ENCODE measurements around the gene CCNYL1. TPM values are rescaled to one million over a fixed set of nuclear protein-coding genes. Genes with fewer than 3 reads are reported as not detected.
"Not testable (repeated sequence)": the region's sequence is repeated elsewhere in the genome, so short reads cannot be mapped to it uniquely, and the experiment has no call there.

Gene CCNYL1
- total RNA-seq, 1 donor from 2014 or later = 13.5 TPM

- Mint-ChIP-seq H3K36me3 (ENCODE audit: low read depth) (no peaks in the 10 kb centered on the region), H3K27me3 (peaks cover 3% of the 10 kb centered on the region), H3K27ac (no peak overlapping the region), H3K9me3 (no peaks in the 10 kb centered on the region), H3K4me1 (no peaks in the 10 kb centered on the region), H3K4me3 (no peak overlapping the region)
- ATAC-seq (ENCODE audit: low read depth) (no peak), DNase-seq (no peak)
- CTCF ChIA-PET = no interaction called here
- TF ChIP-seq CTCF (IDR thresholded peaks at IDR 0.05) = no peak
- intact Hi-C loops (cut with micrococcal nuclease) = no loop called here
- POLR2A ChIA-PET = no interaction called here
Measured at GRCh38 chr2:207682557-207682956, 28.9 kb upstream of the CCNYL1 start.

- ATAC-seq (ENCODE audit: low read depth) = no peak
- intact Hi-C loops (cut with micrococcal nuclease) = no loop called here
- CTCF ChIA-PET = interaction anchor here (1.3 kb wide), 1 partner anchor 9 kb away, joined by 4 read pairs; no protein-coding TSS in a partner anchor
Measured at GRCh38 chr2:207683438-207683837, 28.0 kb upstream of the CCNYL1 start.

GRCh38 chr2:207683879-207684627, 27.4 kb upstream of the CCNYL1 start:
- Mint-ChIP-seq H3K4me3 (no peak overlapping the region), H3K9me3 (no peaks in the 10 kb centered on the region), H3K36me3 (ENCODE audit: low read depth) (no peaks in the 10 kb centered on the region), H3K4me1 (no peaks in the 10 kb centered on the region), H3K27me3 (peaks cover 3% of the 10 kb centered on the region), H3K27ac (no peak overlapping the region)
- DNase-seq = no peak
- CTCF ChIA-PET = interaction anchor here (1.3 kb wide), 1 partner anchor 8 kb away, joined by 4 read pairs; no protein-coding TSS in a partner anchor
- no peak for ATAC-seq (ENCODE audit: low read depth)
- intact Hi-C loops (cut with micrococcal nuclease) = no loop called here
- POLR2A ChIA-PET = interaction anchor here (0.7 kb wide), 1 partner anchor 23 kb away, joined by 6 read pairs; no protein-coding TSS in a partner anchor
- no peak for TF ChIP-seq CTCF (IDR thresholded peaks at IDR 0.05)

More at GRCh38 chr2:207683438-207683837, 28.0 kb upstream of the CCNYL1 start:
- Mint-ChIP-seq H3K4me1 (no peaks in the 10 kb centered on the region), H3K36me3 (ENCODE audit: low read depth) (no peaks in the 10 kb centered on the region), H3K27ac (no peak overlapping the region), H3K9me3 (no peaks in the 10 kb centered on the region), H3K4me3 (no peak overlapping the region), H3K27me3 (peaks cover 3% of the 10 kb centered on the region)
- POLR2A ChIA-PET = interaction anchor here (0.7 kb wide), 1 partner anchor 24 kb away, joined by 6 read pairs; no protein-coding TSS in a partner anchor
- no peak for TF ChIP-seq CTCF (IDR thresholded peaks at IDR 0.05)
- no peak for DNase-seq

GRCh38 chr2:207686812-207687211, 24.6 kb upstream of the CCNYL1 start:
- POLR2A ChIA-PET = interaction anchor here (0.6 to 0.7 kb wide), 3 partner anchors 26 to 206 kb away, joined by 3 to 4 read pairs (median 3); no protein-coding TSS in a partner anchor
- intact Hi-C loops (cut with micrococcal nuclease) = no loop called here
- H3K27me3 Mint-ChIP-seq = no peaks in the 10 kb centered on the region
- no peaks in the 10 kb centered on the region for H3K9me3 Mint-ChIP-seq
- ATAC-seq (ENCODE audit: low read depth) (no peak), DNase-seq (no peak)
- H3K4me3 Mint-ChIP-seq = no peak overlapping the region
- no peak overlapping the region for H3K27ac Mint-ChIP-seq
- no peaks in the 10 kb centered on the region for H3K36me3 Mint-ChIP-seq (ENCODE audit: low read depth)
- no peaks in the 10 kb centered on the region for H3K4me1 Mint-ChIP-seq
- CTCF ChIA-PET = no interaction called here
- no peak for TF ChIP-seq CTCF (IDR thresholded peaks at IDR 0.05)

GRCh38 chr2:207688597-207688996, 22.8 kb upstream of the CCNYL1 start:
- CTCF ChIA-PET = no interaction called here

GRCh38 chr2:207690845-207691461, 20.5 kb upstream of the CCNYL1 start:
- CTCF ChIA-PET; H3K27ac Mint-ChIP-seq; H3K4me1 Mint-ChIP-seq; DNase-seq; H3K27me3 Mint-ChIP-seq; H3K36me3 Mint-ChIP-seq (ENCODE audit: low read depth); POLR2A ChIA-PET; H3K9me3 Mint-ChIP-seq; H3K4me3 Mint-ChIP-seq; ATAC-seq (ENCODE audit: low read depth); intact Hi-C loops (cut with micrococcal nuclease): not testable (repeated sequence)

More at GRCh38 chr2:207688597-207688996, 22.8 kb upstream of the CCNYL1 start:
- POLR2A ChIA-PET = no interaction called here
- Mint-ChIP-seq H3K4me3 (no peak overlapping the region), H3K36me3 (ENCODE audit: low read depth) (no peaks in the 10 kb centered on the region), H3K27me3 (no peaks in the 10 kb centered on the region), H3K9me3 (no peaks in the 10 kb centered on the region), H3K4me1 (peaks cover 4% of the 10 kb centered on the region), H3K27ac (no peak overlapping the region)
- intact Hi-C loops (cut with micrococcal nuclease) = no loop called here
- no peak for ATAC-seq (ENCODE audit: low read depth)
- no peak for TF ChIP-seq CTCF (IDR thresholded peaks at IDR 0.05)
- no peak for DNase-seq

Measured in activated B cell treated with CpG ODN at 0.5 μM for 24 hours (primary cell).